LNCAP (cell line): ENCODE results near the gene CNR1.

Source experiments
- TF ChIP-seq, protein P1 (sequence below): fragments of 450-650 bp; IDR thresholded peaks from 2 replicates; pipeline ENCODE4 v1.5.1; 2017; ENCODE audit warnings: mild to moderate bottlenecking

CNR1 gene

DNA sequence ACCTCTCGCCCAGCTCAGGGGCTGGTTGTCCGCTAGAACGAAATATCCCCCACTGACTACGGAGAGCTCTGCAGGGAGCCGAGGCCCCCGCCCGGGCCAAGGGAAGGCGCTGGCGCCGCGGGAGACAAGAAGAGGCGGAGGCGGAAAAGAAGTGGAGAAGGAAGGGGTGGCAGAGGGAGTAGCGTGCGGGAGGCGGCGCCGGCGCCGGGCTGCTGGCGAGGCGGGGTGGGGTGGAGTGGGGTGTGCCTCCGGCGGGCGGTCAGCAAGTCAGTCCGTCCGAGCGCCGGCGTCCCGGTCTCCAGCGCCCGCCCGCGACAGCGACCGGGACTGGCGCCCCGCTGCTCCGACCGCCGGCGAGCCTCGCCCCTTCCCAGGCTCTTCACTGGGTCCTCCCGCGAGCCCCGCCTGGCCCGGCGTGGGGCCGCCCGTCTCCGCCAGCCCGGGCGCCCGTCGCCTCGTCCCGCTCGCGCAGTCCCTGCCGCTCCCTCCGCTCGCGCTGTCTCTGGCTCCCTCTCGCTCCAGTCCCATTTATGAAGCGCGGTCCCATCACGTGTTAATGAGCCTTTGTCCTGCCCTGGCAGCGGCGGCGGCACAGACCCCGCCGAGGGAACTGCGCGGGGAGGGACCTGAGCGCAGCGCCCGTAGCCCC, at the start of gene CNR1:
Gene CNR1 (minus strand): TSS at position 504 of the 649 bp plus-strand sequence. CDS start 21,073 bp downstream, outside the sequence.
- TF ChIP-seq, protein P1, sequence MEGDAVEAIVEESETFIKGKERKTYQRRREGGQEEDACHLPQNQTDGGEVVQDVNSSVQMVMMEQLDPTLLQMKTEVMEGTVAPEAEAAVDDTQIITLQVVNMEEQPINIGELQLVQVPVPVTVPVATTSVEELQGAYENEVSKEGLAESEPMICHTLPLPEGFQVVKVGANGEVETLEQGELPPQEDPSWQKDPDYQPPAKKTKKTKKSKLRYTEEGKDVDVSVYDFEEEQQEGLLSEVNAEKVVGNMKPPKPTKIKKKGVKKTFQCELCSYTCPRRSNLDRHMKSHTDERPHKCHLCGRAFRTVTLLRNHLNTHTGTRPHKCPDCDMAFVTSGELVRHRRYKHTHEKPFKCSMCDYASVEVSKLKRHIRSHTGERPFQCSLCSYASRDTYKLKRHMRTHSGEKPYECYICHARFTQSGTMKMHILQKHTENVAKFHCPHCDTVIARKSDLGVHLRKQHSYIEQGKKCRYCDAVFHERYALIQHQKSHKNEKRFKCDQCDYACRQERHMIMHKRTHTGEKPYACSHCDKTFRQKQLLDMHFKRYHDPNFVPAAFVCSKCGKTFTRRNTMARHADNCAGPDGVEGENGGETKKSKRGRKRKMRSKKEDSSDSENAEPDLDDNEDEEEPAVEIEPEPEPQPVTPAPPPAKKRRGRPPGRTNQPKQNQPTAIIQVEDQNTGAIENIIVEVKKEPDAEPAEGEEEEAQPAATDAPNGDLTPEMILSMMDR, result no peak

GRCh38 chr6:88211446-88211845, 45.3 kb upstream of the CNR1 start:
- TF ChIP-seq, protein P1, result no peak

GRCh38 chr6:88209301-88209700, 43.2 kb upstream of the CNR1 start:
- TF ChIP-seq, protein P1, result no peak

- TF ChIP-seq, protein P1, result no peak
Observed at GRCh38 chr6:88208726-88209125, 42.6 kb upstream of the CNR1 start.

DNA sequence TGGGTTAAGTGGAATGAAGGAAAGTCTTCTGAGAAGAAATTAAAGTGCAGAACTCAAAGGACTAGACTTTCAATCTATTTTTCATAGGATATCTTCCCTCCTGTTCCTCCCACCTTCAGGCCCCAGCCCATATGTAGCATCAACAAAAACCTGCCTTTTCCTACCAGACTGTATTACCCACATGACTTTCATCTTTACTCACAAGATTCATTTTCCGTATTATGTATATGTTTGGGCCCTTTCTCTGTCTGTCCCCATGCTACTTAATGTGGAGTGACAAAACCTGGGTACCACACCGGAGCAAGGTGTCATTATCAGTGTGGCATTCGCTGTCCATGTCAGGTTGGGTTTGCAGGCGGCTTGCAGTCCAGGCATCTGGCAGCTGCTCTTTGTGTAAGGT, 18.8 kb upstream of the CNR1 start:
- TF ChIP-seq, protein P1, result no peak

DNA sequence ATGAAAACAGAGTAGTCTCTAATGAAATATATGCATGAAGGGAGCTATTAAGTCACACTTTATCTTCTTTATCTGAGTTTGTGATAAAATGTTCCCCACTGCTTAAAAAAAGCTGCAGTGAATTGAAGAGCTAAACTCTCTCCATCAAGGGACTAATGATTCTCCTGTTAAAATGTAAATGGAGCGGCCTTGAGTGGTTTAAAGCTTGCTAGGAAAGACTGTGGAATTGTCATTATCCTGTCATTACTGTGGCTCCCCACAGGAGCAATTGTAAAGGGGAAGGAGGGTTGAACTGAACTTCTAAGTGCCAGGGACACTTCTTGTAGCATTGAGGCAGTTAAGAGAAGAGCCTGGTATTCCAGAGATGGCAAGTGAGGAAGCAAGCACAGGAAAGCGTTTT, 17.3 kb upstream of the CNR1 start:
- TF ChIP-seq, protein P1, result no peak

DNA sequence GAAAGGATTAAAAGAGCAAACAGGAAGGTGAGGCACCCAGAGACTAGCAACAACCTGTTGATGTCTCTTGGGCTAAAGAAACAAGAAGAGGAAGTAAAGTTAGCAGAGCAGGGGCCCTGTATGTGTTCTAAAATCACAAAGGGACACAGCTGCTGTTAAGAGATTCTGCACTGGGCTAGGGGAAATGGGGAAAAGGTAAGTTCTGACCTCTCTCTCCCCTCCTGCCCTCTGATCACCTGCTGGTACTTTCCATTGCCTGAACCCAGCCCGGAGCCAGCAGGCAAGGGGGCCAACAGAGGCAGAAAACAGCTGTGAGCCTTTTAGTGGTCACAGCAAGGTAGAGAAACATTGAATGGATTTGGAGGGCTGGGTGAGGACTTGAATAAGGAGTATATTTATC, 13.5 kb upstream of the CNR1 start:
- TF ChIP-seq, protein P1, result no peak
